H1 (cell line): ENCODE results near the gene ACOT11. TPM values are rescaled to one million over a fixed set of nuclear protein-coding genes. Genes with fewer than 3 reads are reported as not detected.

ENCODE experiments used
- CTCF ChIA-PET: fragments of 300-600 bp; sonication (Branson Sonifier 250); formaldehyde crosslinking; loops from one replicate; lab custom pipeline; 2021; ENCODE audit not compliant: partially characterized antibody; lab: Charles Lee
- POLR2A ChIA-PET: fragments of 300-600 bp; sonication (Branson Sonifier 250); formaldehyde crosslinking; loops from one replicate; lab custom pipeline; 2021; ENCODE audit warnings: inconsistent platforms; ENCODE audit not compliant: partially characterized antibody; lab: Charles Lee
- DNase-seq, 2 experiments: peaks; one replicate each; pipeline versions ENCODE4 v3.0.0 to v3.0.0-alpha.2; 2010 to 2022; ENCODE audit warnings: low spot score in 2 of 2, low read depth in 1 of 2, mixed read lengths in 1 of 2
- FAIRE-seq: peaks from 2 replicates; lab custom pipeline; 2011; peaks lifted over from hg19 to GRCh38; lab: Jason Lieb, UNC
- H2AFZ ChIP-seq: 2 replicates; pipeline ENCODE4 v1.8.1; 2012; ENCODE audit warnings: low read length, inconsistent platforms
- H2AK5ac ChIP-seq: 2 replicates; pipeline ENCODE4 v1.6.1; 2013; ENCODE audit warnings: low read depth, low read length
- H2BK120ac ChIP-seq: replicated peaks from 2 replicates; pipeline ENCODE3; 2013; ENCODE audit warnings: low read depth, low read length, inconsistent platforms
- H2BK12ac ChIP-seq: 2 replicates; pipeline ENCODE4 v1.6.1; 2013; ENCODE audit warnings: low read depth, low read length
- H2BK15ac ChIP-seq: 2 replicates; pipeline ENCODE4 v1.6.1; 2013; ENCODE audit warnings: low read length
- H2BK20ac ChIP-seq: 2 replicates; pipeline ENCODE4 v1.6.1; 2013; ENCODE audit warnings: low read length
- H2BK5ac ChIP-seq: 2 replicates; pipeline ENCODE4 v1.6.1; 2013; ENCODE audit warnings: low read depth, low read length
- H3K14ac ChIP-seq: 2 replicates; pipeline ENCODE4 v1.6.1; 2013; ENCODE audit warnings: inconsistent platforms; ENCODE audit not compliant: insufficient read length
- H3K18ac ChIP-seq: 2 replicates; pipeline ENCODE4 v1.6.1; 2013; ENCODE audit warnings: low read length; ENCODE audit errors: extremely low read depth
- H3K23ac ChIP-seq: 2 replicates; pipeline ENCODE4 v1.6.1; 2013; ENCODE audit warnings: inconsistent platforms; ENCODE audit not compliant: insufficient read length
- H3K23me2 ChIP-seq: 2 replicates; pipeline ENCODE4 v1.6.1; 2013; ENCODE audit warnings: low read depth, low read length
- H3K27ac ChIP-seq: 2 replicates; pipeline ENCODE4 v1.6.1; 2011; ENCODE audit warnings: low read depth, low read length, inconsistent platforms
- H3K27me3 ChIP-seq, 4 experiments: replicated peaks in 1 of 4; 1 replicate in 1 of 4; 2 replicates in 3 of 4; pipeline versions ENCODE4 v1.6.1 to v1.8.1; 2011 to 2013; ENCODE audit warnings: low read length in 3 of 4, mild to moderate bottlenecking in 3 of 4, inconsistent platforms in 2 of 4, mixed read lengths in 2 of 4, moderate library complexity in 1 of 4; ENCODE audit not compliant: control insufficient read depth in 3 of 4, insufficient read depth in 3 of 4; ENCODE audit errors: extremely low read depth in 1 of 4
- H3K36me3 ChIP-seq, 4 experiments: 2 replicates each; pipeline versions ENCODE4 v1.6.1 to v1.8.1; 2011 to 2013; ENCODE audit warnings: mild to moderate bottlenecking in 4 of 4, low read length in 3 of 4, moderate library complexity in 2 of 4, control low read depth in 1 of 4, inconsistent platforms in 1 of 4; ENCODE audit not compliant: insufficient read depth in 4 of 4, control insufficient read depth in 2 of 4
- H3K4ac ChIP-seq: replicated peaks from 2 replicates; pipeline ENCODE3; 2013; ENCODE audit warnings: low read length, low read depth, mixed read lengths, inconsistent platforms; ENCODE audit not compliant: insufficient read length
- H3K4me1 ChIP-seq, 4 experiments: replicated peaks in 1 of 4; 1 replicate in 1 of 4; 2 replicates in 3 of 4; pipeline versions ENCODE4 v1.6.1 to v1.8.1; 2011 to 2013; ENCODE audit warnings: low read length in 3 of 4, inconsistent platforms in 2 of 4, mixed read lengths in 1 of 4; ENCODE audit not compliant: insufficient read depth in 4 of 4, control insufficient read depth in 3 of 4
- H3K4me2 ChIP-seq, 2 experiments: 2 replicates each; pipeline versions ENCODE4 v1.6.1 to v1.8.1; 2011 to 2013; ENCODE audit warnings: low read depth in 2 of 2, low read length in 2 of 2, control low read depth in 1 of 2, inconsistent platforms in 1 of 2, mild to moderate bottlenecking in 1 of 2; ENCODE audit not compliant: insufficient read depth in 1 of 2
- H3K4me3 ChIP-seq, 4 experiments: fragments of 200-600, 300-600 bp in 1 of 4; sonication (generic), shearing (Covaris generic), sonication (Bioruptor Twin) in 1 of 4; 2 replicates each; pipeline versions ENCODE4 v1.5.1 to v1.8.1; 2011 to 2016; ENCODE audit warnings: low read length in 4 of 4, low read depth in 3 of 4, control low read depth in 2 of 4, inconsistent platforms in 2 of 4, mild to moderate bottlenecking in 2 of 4, mixed read lengths in 1 of 4, moderate library complexity in 1 of 4; ENCODE audit not compliant: insufficient read depth in 2 of 4; ENCODE audit errors: extremely low read depth in 1 of 4
- H3K56ac ChIP-seq: replicated peaks from 2 replicates; pipeline ENCODE3; 2013; ENCODE audit warnings: low read depth, mild to moderate bottlenecking, mixed read lengths, low read length, inconsistent platforms; ENCODE audit not compliant: insufficient read length
- H3K79me1 ChIP-seq: 2 replicates; pipeline ENCODE4 v1.6.1; 2013; ENCODE audit warnings: low read depth, low read length, control low read depth
- H3K79me2 ChIP-seq, 2 experiments: 2 replicates each; pipeline versions ENCODE4 v1.6.1 to v1.8.1; 2012 to 2013; ENCODE audit warnings: low read length in 2 of 2, mild to moderate bottlenecking in 2 of 2, inconsistent platforms in 1 of 2; ENCODE audit not compliant: insufficient read depth in 2 of 2, control insufficient read depth in 1 of 2
- H3K9ac ChIP-seq, 4 experiments: replicated peaks in 1 of 4; 1 replicate in 1 of 4; 2 replicates in 3 of 4; pipeline versions ENCODE4 v1.6.1 to v1.8.1; 2011 to 2013; ENCODE audit warnings: low read depth in 3 of 4, low read length in 3 of 4, control low read depth in 2 of 4, mild to moderate bottlenecking in 2 of 4, moderate library complexity in 2 of 4, inconsistent platforms in 1 of 4; ENCODE audit errors: extremely low read depth in 1 of 4
- H3K9me3 ChIP-seq, 2 experiments: 2 replicates each; pipeline versions ENCODE4 v1.6.1 to v1.8.1; 2012 to 2013; ENCODE audit warnings: mild to moderate bottlenecking in 2 of 2, moderate library complexity in 2 of 2, control low read depth in 1 of 2, inconsistent platforms in 1 of 2, low read depth in 1 of 2, low read length in 1 of 2, mixed read lengths in 1 of 2; ENCODE audit not compliant: insufficient read depth in 2 of 2
- H4K20me1 ChIP-seq, 2 experiments: replicated peaks in 1 of 2; 2 replicates each; pipeline versions ENCODE3 to v1.8.1; 2011 to 2013; ENCODE audit warnings: inconsistent platforms in 2 of 2, low read length in 2 of 2, mild to moderate bottlenecking in 1 of 2; ENCODE audit not compliant: insufficient read depth in 2 of 2, control insufficient read depth in 1 of 2
- H4K5ac ChIP-seq: 2 replicates; pipeline ENCODE4 v1.6.1; 2013; ENCODE audit warnings: low read length, low read depth, mixed read lengths, inconsistent platforms; ENCODE audit not compliant: insufficient read length
- H4K8ac ChIP-seq: 2 replicates; pipeline ENCODE4 v1.8.0; 2013; ENCODE audit warnings: mild to moderate bottlenecking, moderate library complexity, low read length, inconsistent platforms; ENCODE audit not compliant: insufficient read depth; ENCODE audit errors: extremely low read depth
- H4K91ac ChIP-seq: replicated peaks from 2 replicates; pipeline ENCODE3; 2013; ENCODE audit warnings: low read length, mixed read lengths, inconsistent platforms; ENCODE audit not compliant: insufficient read length
- BACH1 ChIP-seq: IDR thresholded peaks from 2 replicates; pipeline ENCODE4 v1.6.1; 2012; ENCODE audit warnings: low read length, improper control_type of control experiment
- BCL11A ChIP-seq, 2 experiments: IDR thresholded peaks; one replicate each; pipeline ENCODE4 v1.6.1; 2011; ENCODE audit warnings: low read depth in 2 of 2, low read length in 2 of 2, mild to moderate bottlenecking in 2 of 2
- CBX5 ChIP-seq: fragments of 300-800, 300-1000 bp; sonication (generic); IDR thresholded peaks from 2 replicates; pipeline ENCODE4 v1.7.1; 2016; ENCODE audit warnings: antibody characterized with exemption, low read length, low read depth
- CEBPB ChIP-seq: IDR thresholded peaks from 2 replicates; pipeline ENCODE4 v1.6.1; 2012; ENCODE audit warnings: low read depth, low read length
- HDAC2 ChIP-seq, 2 experiments: fragments of 300-600 bp in 1 of 2; sonication (generic) in 1 of 2; IDR thresholded peaks; 2 replicates each; pipeline ENCODE4 v1.6.1; 2011 to 2012; ENCODE audit warnings: low read depth in 2 of 2, low read length in 2 of 2, mild to moderate bottlenecking in 2 of 2, moderate library complexity in 2 of 2, borderline replicate concordance in 1 of 2, inconsistent platforms in 1 of 2
- JUN ChIP-seq: IDR thresholded peaks from 2 replicates; pipeline ENCODE4 v1.6.1; 2011; ENCODE audit warnings: low read depth, mild to moderate bottlenecking, improper control_type of control experiment, low read length
- KDM1A ChIP-seq: fragments of 200-600, 300-600 bp; sonication (generic); IDR thresholded peaks from 2 replicates; pipeline ENCODE4 v1.7.1; 2016; ENCODE audit warnings: mild to moderate bottlenecking, low read length, borderline replicate concordance
- SIX5 ChIP-seq: IDR thresholded peaks from 2 replicates; pipeline ENCODE4 v1.6.1; 2011; ENCODE audit warnings: mild to moderate bottlenecking, low read depth, low read length
- SP1 ChIP-seq: IDR thresholded peaks from 2 replicates; pipeline ENCODE4 v1.6.1; 2011; ENCODE audit warnings: low read depth, low read length
- TCF12 ChIP-seq: IDR thresholded peaks from 2 replicates; pipeline ENCODE4 v1.6.1; 2011; ENCODE audit warnings: low read depth, mild to moderate bottlenecking, low read length
- TEAD4 ChIP-seq: IDR thresholded peaks from 2 replicates; pipeline ENCODE4 v1.6.1; 2012; ENCODE audit warnings: low read depth, low read length, inconsistent platforms, mixed read lengths
- WGBS, 2 experiments: shearing (Covaris generic) in 1 of 2; methylation state at CpG; one replicate each; pipeline versions ENCODE4 v1.1.6 to v1.1.7; 2013 to 2015; ENCODE audit warnings: low lambda C conversion rate in 2 of 2, mixed read lengths in 2 of 2, inconsistent platforms in 1 of 2, low coverage in 1 of 2, missing lambda C conversion rate in 1 of 2; ENCODE audit not compliant: insufficient replicate concordance in 2 of 2, insufficient coverage in 1 of 2, insufficient read length in 1 of 2; ENCODE audit errors: extremely low coverage in 1 of 2, missing lambda C conversion rate in 1 of 2; 5-methylcytosine and 5-hydroxymethylcytosine counted together
- polyA plus RNA-seq, 7 experiments: library from polyadenylated mRNA; depleted of rRNA in 3 of 7; stranded (reverse) in 5 of 7; unstranded in 2 of 7; fragments of >200 nt in 5 of 7; fragments of 200-250 nt in 2 of 7; gene quantifications; 1 replicate in 5 of 7; 2 replicates in 1 of 7; 4 replicates in 1 of 7; pipeline versions ENCODE4 v1.2.1 to v1.2.3, GENCODE V29; 2011 to 2013; ENCODE audit warnings: missing spikeins in 2 of 7, mixed read lengths in 2 of 7
- total RNA-seq: library from RNA; stranded (reverse); fragmentation: NEBNext Ultra II Directional; extraction: Animal tissue kit (Norgen Biotek cat#: 25700); gene quantifications from 2 replicates; pipeline ENCODE4 v1.2.1, GENCODE V29; 2021
- TF ChIP-seq, protein P1 (sequence below): IDR thresholded peaks from 2 replicates; pipeline ENCODE4 v1.6.1; 2012; ENCODE audit warnings: inconsistent platforms

Gene ACOT11
- total and polyA plus RNA-seq, 2 of the 8 experiments (the other 6 are each of a cell fraction or from before 2014, with no cell fraction given): 3.8 to 4.5 TPM

DNA sequence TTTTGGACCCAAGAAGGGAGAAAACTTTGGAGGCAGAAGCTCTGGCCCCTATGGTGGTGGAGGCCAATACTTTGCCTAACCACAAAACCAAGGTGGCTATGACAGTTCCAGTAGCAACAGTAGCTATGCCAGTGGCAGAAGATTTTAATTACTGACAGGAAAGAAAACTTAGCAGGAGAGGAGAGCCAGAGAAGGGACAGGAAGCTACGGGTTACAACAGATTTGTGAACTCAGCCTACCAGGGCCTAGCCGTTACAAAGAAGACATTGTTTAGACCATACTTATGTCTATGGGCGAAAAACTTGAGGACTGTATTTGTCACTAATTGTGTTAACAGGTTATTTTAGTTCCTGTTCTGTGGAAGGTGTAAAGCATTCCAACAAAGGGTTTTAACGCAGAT is 10.4 kb upstream of the ACOT11 start:
- Histone ChIP-seq H3K9ac (no peak overlapping the region), H3K4me3 (no peak overlapping the region), H3K79me2 (no peaks in the 10 kb centered on the region), H2BK15ac (no peak overlapping the region), H2BK5ac (no peak overlapping the region), H3K36me3 (no peaks in the 10 kb centered on the region), H4K8ac (no peak overlapping the region), H3K23me2 (peaks cover 8% of the 10 kb centered on the region; the same call in 1 of the 2 replicates), H3K4me1 (peaks cover 0 to 4% (median 4%) of the 10 kb centered on the region in 4 experiments; a peak in 5 of 7 replicates), H3K27ac (no peak overlapping the region), H3K56ac (no peak overlapping the region), H2BK120ac (no peak overlapping the region), H2BK20ac (no peak overlapping the region), H3K23ac (no peak overlapping the region), H4K5ac (no peak overlapping the region), H3K79me1 (no peaks in the 10 kb centered on the region), H4K91ac (no peak overlapping the region), H3K4ac (no peak overlapping the region), H4K20me1 (no peaks in the 10 kb centered on the region), H3K4me2 (no peak overlapping the region), H2AK5ac (no peak overlapping the region), H3K27me3 (no peaks in the 10 kb centered on the region), H3K9me3 (no peaks in the 10 kb centered on the region), H3K14ac (no peak overlapping the region), H2AFZ (no peak overlapping the region), H2BK12ac (no peak overlapping the region), H3K18ac (no peak overlapping the region)
- WGBS, 2 experiments: 79% methylated on average over 4 of the region's 4 CpGs; no CpG with 5 or more reads in 1 of the 2 experiments
- DNase-seq: no peak
- ChIA-PET CTCF (interaction anchor here (0.9 to 1.9 kb wide), 3 partner anchors 11 to 19 kb away, joined by 3 to 9 read pairs (median 3); partner anchors contain the start of gene ACOT11), POLR2A (no interaction called here)
- no peak for FAIRE-seq
- TF ChIP-seq KDM1A (no peak), TEAD4 (no peak), SP1 (no peak), CBX5 (no peak), CEBPB (no peak), TCF12 (no peak), SIX5 (no peak), BACH1 (no peak), HDAC2 (IDR thresholded peaks at IDR 0.05; ENCODE audit: borderline replicate concordance in 1 of 2, low read depth in 2 of 2, low read length in 2 of 2) (no peak), JUN (no peak), BCL11A (IDR thresholded peaks at IDR 0.05; ENCODE audit: low read depth in 2 of 2, low read length in 2 of 2) (no peak)
- TF ChIP-seq, protein P1, sequence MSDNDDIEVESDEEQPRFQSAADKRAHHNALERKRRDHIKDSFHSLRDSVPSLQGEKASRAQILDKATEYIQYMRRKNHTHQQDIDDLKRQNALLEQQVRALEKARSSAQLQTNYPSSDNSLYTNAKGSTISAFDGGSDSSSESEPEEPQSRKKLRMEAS: no peak
